ENCODE results near the gene CHRDL2.
"Not testable (repeated sequence)": the region's sequence is repeated elsewhere in the genome, so short reads cannot be mapped to it uniquely, and the experiment has no call there.

CHRDL2 gene

DNA sequence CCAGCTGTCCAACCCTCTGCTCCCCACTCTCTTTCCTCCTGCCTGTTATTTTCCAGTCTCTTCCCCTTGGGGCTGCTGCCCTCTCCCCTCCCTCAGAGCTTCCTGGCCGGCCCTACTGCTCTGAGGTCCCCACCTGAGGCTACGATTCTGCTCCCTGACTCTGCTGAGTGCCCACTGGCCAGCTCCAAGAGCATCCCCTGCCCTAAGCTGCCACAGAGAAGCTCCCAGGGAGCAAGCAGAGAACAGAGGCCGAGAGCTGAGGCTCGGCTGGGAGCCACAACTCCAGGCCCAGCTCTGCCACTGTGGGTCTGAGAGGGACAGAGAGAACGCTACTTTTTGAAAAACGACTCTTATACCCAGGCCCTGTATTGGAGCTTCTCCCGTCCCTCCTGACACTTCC lies 61.1 kb downstream of the CHRDL2 start:
- no peak for DNase-seq (ENCODE audit: low read depth, low spot score)

DNA sequence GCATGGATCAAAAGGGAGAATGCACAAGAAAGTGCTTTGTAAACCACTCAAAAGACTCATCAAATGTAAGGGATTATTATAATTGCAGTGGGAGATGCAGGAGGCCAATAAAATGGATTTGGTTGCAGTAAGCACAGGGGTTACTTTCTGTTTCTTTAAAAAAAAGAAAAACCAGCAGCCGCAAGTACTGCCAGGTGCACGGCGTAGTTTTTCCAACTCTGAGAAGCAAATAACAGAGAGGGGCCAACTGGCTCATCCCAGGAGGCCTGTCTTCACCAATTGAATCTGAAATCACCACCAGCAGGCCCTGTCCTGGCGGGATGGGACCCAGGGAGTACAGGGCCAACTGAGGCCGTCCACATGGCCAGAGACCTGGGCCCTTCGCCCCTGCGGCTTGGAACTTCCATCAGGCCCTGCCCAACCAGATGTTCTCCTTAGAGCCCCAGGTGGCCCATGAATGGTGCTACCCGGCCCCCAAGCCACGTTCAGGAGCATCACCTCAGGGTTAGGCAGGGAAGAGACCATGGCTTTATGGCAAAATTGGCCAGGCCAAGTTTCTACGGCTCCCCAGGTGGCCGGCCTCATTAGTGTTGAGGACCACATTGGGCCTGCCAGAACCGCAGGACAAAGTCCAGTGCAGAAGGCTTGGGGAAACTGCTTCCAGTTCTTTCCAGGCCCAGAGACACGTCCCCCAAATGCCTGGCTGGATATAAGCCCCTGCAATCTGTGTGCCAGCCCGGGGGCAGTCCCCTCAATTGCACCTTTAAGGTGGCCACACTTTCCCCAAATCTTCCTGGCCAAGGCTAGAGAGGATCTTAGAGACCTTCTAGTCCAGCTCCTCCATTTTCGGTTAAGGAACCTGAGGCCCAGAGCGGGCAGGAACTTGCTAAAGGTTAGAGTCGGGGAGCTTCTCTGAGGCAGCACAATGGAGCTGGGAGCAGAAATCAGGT lies 61.7 kb downstream of the CHRDL2 start:
- no peak for DNase-seq (ENCODE audit: low read depth, low spot score)

DNA sequence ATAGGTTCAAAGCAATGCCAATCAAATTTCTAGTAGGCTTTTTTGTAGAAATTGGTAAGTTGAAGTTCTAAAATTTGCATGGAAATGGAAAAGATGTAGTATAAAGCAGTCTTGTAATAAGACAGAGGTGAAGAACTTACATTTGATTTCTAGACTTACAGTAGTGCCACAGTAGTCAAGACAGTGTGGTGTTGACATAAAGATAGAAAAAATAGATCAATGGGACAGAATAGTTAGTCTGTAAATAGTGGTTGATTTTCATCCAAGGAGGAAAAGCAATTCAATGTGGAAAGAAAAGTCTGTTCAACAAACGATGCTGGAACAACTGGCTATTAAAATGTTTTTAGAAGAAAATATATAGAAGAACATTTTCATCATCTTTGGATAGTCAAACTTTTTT lies 67.9 kb downstream of the CHRDL2 start:
- no peak for DNase-seq (ENCODE audit: low read depth, low spot score)

DNA sequence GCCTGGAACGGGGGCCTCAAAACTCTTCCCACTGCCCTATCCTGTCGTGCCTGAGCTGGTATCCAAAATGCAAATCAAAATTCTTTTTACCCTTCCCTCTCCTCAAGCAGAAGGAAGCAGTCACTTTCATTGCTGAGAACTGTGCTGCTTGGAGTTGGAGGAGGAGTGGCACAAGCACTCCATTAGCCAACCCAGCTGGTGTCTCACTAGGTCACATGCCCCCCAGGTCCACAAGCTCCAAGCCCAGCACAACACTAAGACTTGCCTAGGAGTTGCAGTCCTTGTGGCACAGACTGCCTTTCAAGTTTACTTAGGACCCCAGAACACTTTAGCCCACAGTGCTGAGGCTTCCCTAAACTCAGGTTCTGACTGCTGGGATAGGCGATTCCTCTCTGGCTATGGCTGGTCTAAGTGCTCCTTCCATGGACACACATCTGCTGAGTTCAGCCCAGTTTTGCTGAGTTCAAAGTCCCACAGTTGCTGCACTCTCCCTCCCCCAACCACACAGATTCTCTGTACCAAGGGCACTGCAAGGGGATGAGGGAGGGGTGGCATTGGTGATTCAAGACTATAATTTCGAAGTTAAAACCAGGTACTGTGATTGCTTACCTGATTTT lies 68.6 kb downstream of the CHRDL2 start:
- no peak for DNase-seq (ENCODE audit: low read depth, low spot score)

DNA sequence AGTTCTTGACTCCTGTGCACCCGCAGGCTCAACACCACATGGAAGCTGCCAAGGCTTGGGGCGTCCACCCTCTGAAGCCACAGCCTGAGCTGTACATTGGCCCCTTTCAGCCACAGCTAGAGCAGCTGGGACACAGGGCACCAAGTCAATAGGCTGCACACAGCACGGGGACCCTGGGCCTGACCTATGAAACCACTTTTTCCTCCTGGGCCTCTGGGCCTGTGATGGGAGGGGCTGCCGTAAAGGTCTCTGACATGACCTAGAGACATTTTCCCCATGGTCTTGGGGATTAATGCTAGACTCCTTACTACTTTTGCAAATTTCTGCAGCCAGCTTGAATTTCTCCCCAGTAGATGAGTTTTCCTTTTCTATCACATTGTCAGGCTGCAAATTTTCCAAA lies 72.1 kb downstream of the CHRDL2 start:
- DNase-seq (ENCODE audit: low read depth, low spot score): not testable (repeated sequence)

DNA sequence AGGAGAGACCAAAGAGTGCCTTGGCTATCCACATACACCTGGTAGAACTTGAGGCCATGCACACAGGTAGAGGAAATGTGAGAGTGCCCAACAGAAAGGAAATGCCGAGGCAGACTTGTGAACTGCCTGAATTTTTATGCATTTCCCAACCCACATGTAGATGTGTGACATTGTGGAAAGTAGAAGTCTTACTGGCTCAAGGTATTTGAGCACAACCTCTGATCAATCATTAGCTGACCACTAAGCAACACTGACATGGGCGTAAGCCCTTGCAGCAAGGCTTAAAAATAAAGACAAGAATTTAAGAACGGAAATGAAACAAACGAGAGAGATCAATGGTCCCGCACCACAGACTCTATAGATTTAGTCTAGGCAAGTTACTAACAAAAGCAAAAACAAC lies 76.2 kb downstream of the CHRDL2 start:
- no peak for DNase-seq (ENCODE audit: low read depth, low spot score)

DNA sequence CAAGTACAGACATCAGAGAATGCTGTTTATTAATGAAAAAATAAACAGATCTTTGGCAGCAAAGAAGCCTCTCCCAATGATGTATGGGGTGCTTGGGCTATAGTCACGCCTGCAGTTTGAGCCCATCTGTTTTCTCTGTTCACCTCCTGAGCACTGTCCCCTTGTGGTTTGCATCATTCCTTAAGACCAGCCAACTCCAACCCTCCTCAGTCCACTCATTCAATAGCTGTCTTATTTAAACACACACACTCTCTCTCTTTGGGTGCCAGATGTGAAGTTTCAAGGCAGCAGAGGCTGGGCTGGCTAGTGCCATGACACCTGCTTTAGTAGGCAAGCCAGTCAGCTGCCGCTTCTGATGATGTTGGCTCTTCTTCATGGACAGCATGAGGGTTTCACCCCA lies 80.7 kb downstream of the CHRDL2 start:
- DNase-seq (ENCODE audit: low read depth, low spot score): no peak

DNA sequence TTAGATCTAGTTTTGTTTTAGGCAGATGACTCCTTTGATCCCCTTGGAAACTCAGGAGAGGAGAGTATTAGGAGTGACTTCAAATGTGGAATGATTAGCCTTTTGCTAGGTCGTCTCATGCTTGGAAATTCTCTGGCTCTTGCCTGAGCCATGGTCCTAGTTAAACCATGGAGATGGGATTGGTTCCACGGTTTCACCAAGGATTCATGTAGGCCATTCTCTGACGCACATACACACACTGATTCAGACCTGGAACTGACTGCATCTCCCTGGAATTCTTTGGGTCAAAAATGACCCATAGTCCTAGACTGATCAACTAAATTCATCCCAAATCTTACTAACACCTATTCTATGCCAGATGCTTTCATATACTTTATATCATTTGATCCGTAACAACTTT lies 82.3 kb downstream of the CHRDL2 start:
- DNase-seq (ENCODE audit: low read depth, low spot score): no peak

DNA sequence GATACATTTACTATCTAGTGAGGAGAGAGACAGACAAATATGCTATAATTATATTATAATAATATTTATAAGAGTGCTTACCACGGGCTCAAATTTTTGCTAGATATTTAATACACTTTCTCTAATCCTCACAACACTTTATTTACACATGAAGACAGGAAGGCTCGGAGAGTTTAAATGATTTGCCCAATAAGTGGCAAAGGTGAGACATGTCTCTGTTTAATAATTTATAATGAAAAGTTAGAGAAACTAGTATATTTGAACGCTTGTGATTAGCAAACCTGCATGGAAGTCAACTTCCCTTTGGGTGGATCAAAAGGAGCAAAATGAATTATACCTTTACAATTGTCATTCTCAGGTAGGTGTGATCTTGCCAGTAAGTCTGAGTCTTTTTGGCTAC lies 83.4 kb downstream of the CHRDL2 start:
- DNase-seq (ENCODE audit: low read depth, low spot score): no peak

DNA sequence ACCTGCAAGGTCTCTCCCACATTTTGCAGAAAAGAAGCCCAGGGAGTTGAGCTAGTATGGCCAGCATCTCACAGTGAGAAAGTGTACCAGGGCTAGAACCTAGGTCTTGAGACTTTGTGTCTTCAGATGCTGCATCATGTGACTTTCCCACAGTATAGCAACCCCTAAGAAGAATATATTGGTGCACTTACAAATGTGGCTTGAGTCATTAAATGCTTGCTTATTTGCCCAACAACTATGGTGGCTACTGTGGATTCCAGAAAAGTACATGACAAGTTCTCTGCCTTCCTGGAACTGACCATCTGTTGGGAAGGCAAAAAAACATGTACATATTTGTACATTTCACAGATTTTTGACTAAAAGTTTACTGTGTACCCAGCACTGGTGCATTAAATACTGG lies 83.8 kb downstream of the CHRDL2 start:
- DNase-seq (ENCODE audit: low read depth, low spot score): no peak

DNA sequence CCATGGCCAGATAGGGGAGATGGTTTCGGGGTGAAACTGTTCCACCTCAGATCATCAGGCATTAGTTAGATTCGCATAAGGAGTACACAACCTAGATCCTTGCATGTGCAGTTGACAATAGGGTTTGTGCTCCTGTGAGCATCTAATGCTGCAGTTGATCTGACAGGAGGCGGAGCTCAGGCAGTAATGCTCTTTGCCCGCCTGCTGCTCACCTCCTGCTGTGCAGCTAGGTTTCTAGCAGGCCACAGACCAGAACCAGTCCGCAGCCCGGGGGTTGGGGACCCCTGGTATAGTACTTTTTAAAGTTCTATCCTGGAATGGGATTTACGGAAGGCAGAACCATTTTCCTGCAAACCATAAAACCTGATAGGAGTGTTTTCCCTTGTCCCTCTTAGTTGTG lies 84.3 kb downstream of the CHRDL2 start:
- DNase-seq (ENCODE audit: low read depth, low spot score): no peak
